SK-N-SH (cell line): ENCODE measurements around the gene STRA8. TPM values are rescaled to one million over a fixed set of nuclear protein-coding genes. Genes with fewer than 3 reads are reported as not detected.

ENCODE experiments used
- CTCF ChIA-PET: fragments of 300-600, 350-600 bp; formaldehyde crosslinking; extraction: SDS; loops from one replicate; lab custom pipeline; 2021; lab: Yijun Ruan, JAX
- POLR2A ChIA-PET: fragments of 350-600 bp; sonication (Branson Sonifier 250); formaldehyde crosslinking; extraction: SDS; loops from one replicate; lab custom pipeline; 2020; ENCODE audit warnings: antibody characterized with exemption, inconsistent platforms; lab: Yijun Ruan, JAX
- DNase-seq: peaks from one replicate; pipeline ENCODE4 v3.0.0; 2012
- H2AFZ ChIP-seq: fragments of 200-600 bp; sonication (generic); 2 replicates; pipeline ENCODE4 v1.8.1; 2016; ENCODE audit warnings: antibody characterized with exemption, mild to moderate bottlenecking, low read depth
- H3F3A ChIP-seq: fragments of 200-600 bp; sonication (generic); replicated peaks from 2 replicates; pipeline ENCODE3; 2016; ENCODE audit warnings: antibody characterized with exemption, mild to moderate bottlenecking; ENCODE audit not compliant: insufficient read depth
- H3K27ac ChIP-seq, 2 experiments: fragments of 200-500 bp in 1 of 2; fragments of 200-600 bp in 1 of 2; sonication (Bioruptor generic) in 1 of 2; sonication (generic), shearing (Covaris generic) in 1 of 2; 2 replicates each; pipeline versions ENCODE4 v1.5.1 to v1.6.1; 2014 to 2016; ENCODE audit warnings: low read depth in 2 of 2, inconsistent platforms in 1 of 2, low read length in 1 of 2, mild to moderate bottlenecking in 1 of 2, mixed read lengths in 1 of 2
- H3K27me3 ChIP-seq: fragments of 200-600 bp; sonication (generic), shearing (Covaris generic); 2 replicates; pipeline ENCODE4 v1.6.1; 2016; ENCODE audit warnings: mixed run types; ENCODE audit not compliant: insufficient read depth
- H3K36me3 ChIP-seq, 2 experiments: fragments of 200-500 bp in 1 of 2; fragments of 200-600 bp in 1 of 2; sonication (Bioruptor generic) in 1 of 2; sonication (generic) in 1 of 2; replicated peaks in 1 of 2; 2 replicates each; pipeline versions ENCODE3 to v1.5.1; 2014 to 2016; ENCODE audit warnings: low read length in 1 of 2, mild to moderate bottlenecking in 1 of 2; ENCODE audit not compliant: insufficient read depth in 2 of 2, control insufficient read depth in 1 of 2
- H3K4me1 ChIP-seq, 2 experiments: fragments of 200-500 bp in 1 of 2; fragments of 200-600 bp in 1 of 2; sonication (Bioruptor generic) in 1 of 2; sonication (generic), shearing (Covaris generic) in 1 of 2; 2 replicates each; pipeline versions ENCODE4 v1.5.1 to v1.6.1; 2014 to 2016; ENCODE audit warnings: low read depth in 1 of 2, low read length in 1 of 2, mixed run types in 1 of 2; ENCODE audit not compliant: insufficient read depth in 2 of 2, control insufficient read depth in 1 of 2
- H3K4me2 ChIP-seq: fragments of 200-600 bp; sonication (generic), shearing (Covaris generic); 2 replicates; pipeline ENCODE4 v1.6.1; 2017; ENCODE audit warnings: mixed run types
- H3K4me3 ChIP-seq, 2 experiments: fragments of 200-500 bp in 1 of 2; fragments of 200-600 bp in 1 of 2; sonication (Bioruptor generic) in 1 of 2; sonication (generic), shearing (Covaris generic) in 1 of 2; 2 replicates each; pipeline versions ENCODE4 v1.5.1 to v1.8.1; 2014 to 2016; ENCODE audit warnings: low read depth in 2 of 2, inconsistent platforms in 1 of 2, low read length in 1 of 2, mild to moderate bottlenecking in 1 of 2, mixed read lengths in 1 of 2, moderate library complexity in 1 of 2
- H3K79me2 ChIP-seq: fragments of 200-600 bp; sonication (generic); 2 replicates; pipeline ENCODE4 v1.8.1; 2017; ENCODE audit warnings: mild to moderate bottlenecking; ENCODE audit not compliant: insufficient read depth
- H3K9ac ChIP-seq: fragments of 200-600 bp; sonication (generic); 2 replicates; pipeline ENCODE4 v1.6.1; 2017; ENCODE audit warnings: mixed run types
- H3K9me2 ChIP-seq: fragments of 200-600 bp; sonication (generic); 2 replicates; pipeline ENCODE4 v1.6.1; 2017; ENCODE audit warnings: mixed run types
- H3K9me3 ChIP-seq: fragments of 200-600 bp; sonication (generic); 2 replicates; pipeline ENCODE4 v1.6.1; 2017; ENCODE audit warnings: mixed run types, mild to moderate bottlenecking, moderate library complexity
- H4K20me1 ChIP-seq: fragments of 200-600 bp; sonication (generic); 2 replicates; pipeline ENCODE4 v1.6.1; 2017; ENCODE audit warnings: mild to moderate bottlenecking, mixed run types; ENCODE audit not compliant: insufficient read depth
- CHD2 ChIP-seq: fragments of 150-350 bp; IDR thresholded peaks from 2 replicates; pipeline ENCODE4 v1.6.1; 2018; ENCODE audit warnings: low read length; ENCODE audit not compliant: partially characterized antibody
- EP300 ChIP-seq, 2 experiments: IDR thresholded peaks; 2 replicates each; pipeline versions ENCODE4 v1.4.0 to v1.6.1; 2012; ENCODE audit warnings: borderline replicate concordance in 1 of 2, low read depth in 1 of 2, low read length in 1 of 2
- FOSL2 ChIP-seq: IDR thresholded peaks from 2 replicates; pipeline ENCODE4 v1.4.0; 2012; ENCODE audit warnings: low read depth, mild to moderate bottlenecking, moderate library complexity, borderline replicate concordance
- FOXM1 ChIP-seq: IDR thresholded peaks from 2 replicates; pipeline ENCODE4 v1.4.0; 2012; ENCODE audit warnings: low read depth, mild to moderate bottlenecking
- GABPA ChIP-seq: IDR thresholded peaks from 2 replicates; pipeline ENCODE4 v1.4.0; 2012; ENCODE audit warnings: low read depth, mild to moderate bottlenecking
- IRF3 ChIP-seq: fragments of 150-350 bp; IDR thresholded peaks from 2 replicates; pipeline ENCODE4 v1.6.1; 2016; ENCODE audit warnings: mild to moderate bottlenecking, low read depth, low read length
- JUND ChIP-seq: IDR thresholded peaks from 2 replicates; pipeline ENCODE4 v1.4.0; 2012
- MXI1 ChIP-seq: IDR thresholded peaks from 2 replicates; pipeline ENCODE4 v1.6.1; 2012; ENCODE audit warnings: mild to moderate bottlenecking, low read depth, low read length, improper control_type of control experiment
- NFIC ChIP-seq: IDR thresholded peaks from 2 replicates; pipeline ENCODE4 v1.4.0; 2012; ENCODE audit warnings: borderline replicate concordance
- NRF1 ChIP-seq: IDR thresholded peaks from 2 replicates; pipeline ENCODE4 v1.6.1; 2012; ENCODE audit warnings: low read depth, mild to moderate bottlenecking, low read length
- POLR2AphosphoS5 ChIP-seq: IDR thresholded peaks from 2 replicates; pipeline ENCODE4 v1.6.1; 2012; ENCODE audit warnings: low read depth, low read length
- RAD21 ChIP-seq: IDR thresholded peaks from 2 replicates; pipeline ENCODE4 v1.6.1; 2012; ENCODE audit warnings: mild to moderate bottlenecking, low read length
- RFX5 ChIP-seq: IDR thresholded peaks from 2 replicates; pipeline ENCODE4 v1.6.1; 2012; ENCODE audit warnings: mild to moderate bottlenecking, improper control_type of control experiment, low read length
- RXRA ChIP-seq: IDR thresholded peaks from 2 replicates; pipeline ENCODE4 v1.4.0; 2012; ENCODE audit warnings: low read depth, mild to moderate bottlenecking, borderline replicate concordance
- SIN3A ChIP-seq: IDR thresholded peaks from 2 replicates; pipeline ENCODE4 v1.6.1; 2012; ENCODE audit warnings: low read depth, mild to moderate bottlenecking, low read length, moderate library complexity, borderline replicate concordance
- SMC3 ChIP-seq: IDR thresholded peaks from 2 replicates; pipeline ENCODE4 v1.6.1; 2012; ENCODE audit warnings: low read depth, low read length, improper control_type of control experiment
- TAF1 ChIP-seq: IDR thresholded peaks from 2 replicates; pipeline ENCODE4 v1.6.1; 2012; ENCODE audit warnings: low read depth, mild to moderate bottlenecking, low read length, moderate library complexity, borderline replicate concordance
- TEAD4 ChIP-seq: IDR thresholded peaks from 2 replicates; pipeline ENCODE4 v1.4.0; 2012; ENCODE audit warnings: mild to moderate bottlenecking, borderline replicate concordance; ENCODE audit not compliant: insufficient read depth
- USF1 ChIP-seq: IDR thresholded peaks from 2 replicates; pipeline ENCODE4 v1.4.0; 2012; ENCODE audit warnings: low read depth, borderline replicate concordance
- USF2 ChIP-seq: fragments of 150-350 bp; IDR thresholded peaks from 2 replicates; pipeline ENCODE4 v1.6.1; 2017; ENCODE audit warnings: antibody characterized with exemption, low read length, low read depth, borderline replicate concordance
- YY1 ChIP-seq: IDR thresholded peaks from 2 replicates; pipeline ENCODE4 v1.4.0; 2012; ENCODE audit warnings: low read depth, mild to moderate bottlenecking
- ZBTB33 ChIP-seq: IDR thresholded peaks from 2 replicates; pipeline ENCODE4 v1.4.0; 2012; ENCODE audit warnings: low read depth, borderline replicate concordance
- WGBS: methylation state at CpG from one replicate; pipeline ENCODE4 v1.1.6; 2017; ENCODE audit warnings: low lambda C conversion rate; 5-methylcytosine and 5-hydroxymethylcytosine counted together
- polyA plus RNA-seq, 3 experiments: library from polyadenylated mRNA; depleted of rRNA; stranded (reverse); fragments of >200 nt; gene quantifications; 2 replicates each; pipeline ENCODE4 v1.2.3, GENCODE V29; 2012

Gene STRA8
- polyA plus RNA-seq, 1 of the 3 experiments (the other 2 are of a cell fraction), result not detected

- H2AFZ ChIP-seq, result no peak overlapping the region
- H4K20me1 ChIP-seq, result no peaks in the 10 kb centered on the region
- no peak overlapping the region for H3K9ac ChIP-seq
- peaks cover 0 to 13% of the 10 kb centered on the region in 2 experiments; a peak in 2 of 4 replicates for H3K4me1 ChIP-seq
- DNase-seq, result no peak
- WGBS, result 90% methylated on average over 4 of the region's 4 CpGs
- H3K9me2 ChIP-seq, result no peaks in the 10 kb centered on the region
- no peaks in the 10 kb centered on the region for H3K79me2 ChIP-seq
- H3K4me3 ChIP-seq, result no peak overlapping the region
- no peaks in the 10 kb centered on the region for H3K27me3 ChIP-seq
- no peaks in the 10 kb centered on the region for H3K9me3 ChIP-seq
- no peak overlapping the region for H3K4me2 ChIP-seq
- H3K36me3 ChIP-seq, result peaks cover 0 to 54% of the 10 kb centered on the region in 2 experiments
- no peak overlapping the region for H3K27ac ChIP-seq
- no peaks in the 10 kb centered on the region for H3F3A ChIP-seq
- CTCF ChIA-PET, result interaction anchor here (1.4 kb wide), 1 partner anchor 82 kb away, joined by 3 read pairs; no protein-coding TSS in a partner anchor
- no peak for TF ChIP-seq EP300 (IDR thresholded peaks at IDR 0.05; ENCODE audit: borderline replicate concordance in 1 of 2, low read depth in 1 of 2, low read length in 1 of 2)
- TF ChIP-seq IRF3, result no peak
- no peak for TF ChIP-seq RXRA
- no peak for TF ChIP-seq NRF1
- no peak for TF ChIP-seq SIN3A
- no peak for TF ChIP-seq TEAD4
- no peak for TF ChIP-seq SMC3
- POLR2A ChIA-PET, result no interaction called here
Measured at GRCh38 chr7:135199439-135199838, 34.2 kb upstream of the STRA8 start.

- H3K9me2 ChIP-seq, result no peaks in the 10 kb centered on the region
- TF ChIP-seq RAD21 (no peak), JUND (no peak), FOXM1 (no peak), RXRA (no peak), USF2 (no peak), SMC3 (no peak), MXI1 (no peak), POLR2AphosphoS5 (no peak), ZBTB33 (no peak), CHD2 (no peak), TAF1 (no peak), NFIC (no peak), FOSL2 (no peak), RFX5 (no peak), IRF3 (no peak), GABPA (no peak), EP300 (IDR thresholded peaks at IDR 0.05; ENCODE audit: borderline replicate concordance in 1 of 2, low read depth in 1 of 2, low read length in 1 of 2) (no peak), USF1 (no peak), YY1 (no peak)
Measured at GRCh38 chr7:135200821-135201331, 32.8 kb upstream of the STRA8 start.

More at GRCh38 chr7:135200821-135201331, 32.8 kb upstream of the STRA8 start:
- Histone ChIP-seq H3K9ac (no peak overlapping the region), H4K20me1 (no peaks in the 10 kb centered on the region), H3K4me3 (no peak overlapping the region), H3K27me3 (no peaks in the 10 kb centered on the region), H3F3A (no peaks in the 10 kb centered on the region), H3K9me3 (no peaks in the 10 kb centered on the region), H3K27ac (no peak overlapping the region; a peak in 1 of 4 replicates), H3K36me3 (peaks cover 4 to 55% of the 10 kb centered on the region in 2 experiments), H3K79me2 (no peaks in the 10 kb centered on the region), H2AFZ (no peak overlapping the region), H3K4me2 (no peak overlapping the region), H3K4me1 (peaks cover 0 to 13% of the 10 kb centered on the region in 2 experiments; a peak in 2 of 4 replicates)
- 69% methylated on average over 3 of the region's 3 CpGs for WGBS
- CTCF ChIA-PET, result no interaction called here
- DNase-seq, result no peak
- POLR2A ChIA-PET, result no interaction called here
